ENCODE data around the gene TMIGD2. TPM values are rescaled to one million over a fixed set of nuclear protein-coding genes. Genes with fewer than 3 reads are reported as not detected.
A peak's percentile ranks its signal among the peaks of the same experiment; 100 is the strongest.

TMIGD2 gene
- total RNA-seq, 1 experiment from 2014 or later: 0.94 TPM

DNA sequence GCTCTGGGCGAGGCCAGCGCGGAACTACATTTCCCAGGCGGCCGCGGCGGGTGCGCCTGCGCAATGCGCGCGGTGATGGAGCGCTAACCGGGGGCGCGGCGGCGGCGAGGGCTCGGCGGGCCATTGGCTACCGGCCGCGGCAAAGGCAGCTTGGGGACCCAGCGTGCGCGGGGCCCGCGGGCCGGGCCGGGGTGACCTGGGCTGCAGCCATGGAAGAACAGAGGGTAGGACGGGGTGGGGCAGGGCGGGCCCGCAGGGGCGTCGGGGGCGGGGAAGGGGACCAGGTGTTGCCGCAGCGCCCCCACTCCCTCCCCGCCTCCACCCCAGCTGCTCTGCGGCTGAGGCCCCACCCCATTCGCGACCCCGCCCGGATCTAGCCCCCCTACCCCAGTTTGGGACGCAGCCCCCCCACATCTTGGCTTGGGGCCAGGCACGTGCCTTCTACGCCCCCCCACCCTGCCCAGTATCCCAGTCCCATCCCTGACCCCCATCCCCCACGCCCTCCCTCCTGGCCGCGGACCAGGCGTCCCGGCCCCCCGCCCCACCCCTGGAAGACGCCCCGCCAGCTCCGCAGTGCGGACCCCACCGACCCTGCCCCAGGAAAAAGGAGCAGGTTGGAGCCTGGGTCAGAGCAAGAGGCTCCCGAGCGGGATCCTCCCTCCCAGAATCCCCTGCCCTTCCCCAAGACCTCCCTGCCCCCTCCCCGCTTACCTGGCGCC, 2.5 kb upstream of the TMIGD2 start, which contains the start of gene FSD1:
FSD1 (plus strand) TSS at position 61 of the 719 bp plus-strand sequence; CDS start at position 210, 149 bp downstream.
- Mint-ChIP-seq H3K4me1 (peaks cover 17% of the 10 kb centered on the region), H3K9me3 (no peaks in the 10 kb centered on the region), H3K36me3 (peaks cover 30% of the 10 kb centered on the region), H3K27me3 (ENCODE audit: low read depth) (peaks cover 3% of the 10 kb centered on the region), H3K4me3 (peak within 1 kb of the TSS; percentile 67), H3K27ac (no peak within 1 kb of the TSS)
- no peak for TF ChIP-seq CREB1 (CRISPR knock-in tag; IDR thresholded peaks at IDR 0.05)
- no peak for TF ChIP-seq FOXJ3 (CRISPR knock-in tag; IDR thresholded peaks at IDR 0.05; ENCODE audit: borderline replicate concordance)
- peak; percentile 54; the same call in 1 of the 2 replicates for TF ChIP-seq SP1 (CRISPR knock-in tag; conservative IDR thresholded peaks at IDR 0.05)
- TF ChIP-seq, protein P1, sequence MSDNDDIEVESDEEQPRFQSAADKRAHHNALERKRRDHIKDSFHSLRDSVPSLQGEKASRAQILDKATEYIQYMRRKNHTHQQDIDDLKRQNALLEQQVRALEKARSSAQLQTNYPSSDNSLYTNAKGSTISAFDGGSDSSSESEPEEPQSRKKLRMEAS (CRISPR knock-in tag; IDR thresholded peaks at IDR 0.05): 0 out of 2 replicates have a peak, but pooled peaks have one; percentile 18
- ChIA-PET POLR2A (interaction anchor here (0.6 to 1.0 kb wide), 2 partner anchors 38 to 468 kb away, joined by 3 to 7 read pairs; partner anchors contain the start of gene MPND), CTCF (interaction anchor here (0.9 to 2.0 kb wide), 11 partner anchors 20 to 165 kb away, joined by 3 to 30 read pairs (median 4); partner anchors contain the start of genes MPND and YJU2)
- ATAC-seq (peak; percentile 93), DNase-seq (ENCODE audit: low spot score) (peak; percentile 87)

DNA sequence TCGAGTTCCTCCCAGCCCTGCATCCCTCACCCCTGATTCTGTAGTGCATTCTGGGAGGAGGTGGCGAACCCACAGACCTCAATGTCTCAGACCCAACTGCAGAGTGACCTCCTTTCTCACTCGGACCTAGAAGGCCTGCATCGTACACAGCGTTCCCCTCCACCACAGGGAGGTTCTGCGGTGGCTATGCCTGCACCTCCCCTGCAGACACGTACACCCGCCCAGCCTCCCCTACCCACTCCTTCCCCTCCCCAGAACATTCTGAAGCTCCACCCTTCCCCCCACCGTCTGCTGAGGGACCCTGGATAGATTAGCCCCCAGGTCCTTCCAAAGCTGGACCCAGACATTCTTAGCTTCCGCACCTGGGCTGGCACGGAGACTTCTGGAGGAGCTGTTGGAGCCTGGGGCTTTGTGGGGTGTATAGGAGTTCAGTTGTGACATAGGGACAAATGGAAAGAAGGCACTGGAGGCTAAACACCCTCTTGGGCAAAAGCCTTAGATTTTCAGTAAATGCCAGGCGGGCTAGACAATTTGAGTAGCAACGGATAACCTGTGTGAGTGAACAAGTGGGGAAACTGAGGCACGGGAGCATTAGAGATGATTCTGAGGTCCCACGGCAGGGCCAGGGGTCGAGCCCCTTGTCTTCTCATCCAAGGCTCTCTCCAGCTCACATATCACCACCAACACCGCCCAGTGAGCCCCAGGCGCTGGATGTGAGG, 1.8 kb upstream of the TMIGD2 start:
- DNase-seq (ENCODE audit: low spot score) (no peak), ATAC-seq (no peak)
- Mint-ChIP-seq H3K27ac (no peak overlapping the region), H3K27me3 (ENCODE audit: low read depth) (peaks cover 3% of the 10 kb centered on the region), H3K9me3 (no peaks in the 10 kb centered on the region), H3K4me3 (peak overlapping the region; percentile 56), H3K4me1 (peaks cover 17% of the 10 kb centered on the region), H3K36me3 (peaks cover 25% of the 10 kb centered on the region)
- CTCF ChIA-PET: interaction anchor here (0.9 to 2.0 kb wide), 9 partner anchors 21 to 118 kb away, joined by 3 to 30 read pairs (median 4); partner anchors contain the start of genes MPND and YJU2
- POLR2A ChIA-PET: interaction anchor here (0.6 to 1.0 kb wide), 2 partner anchors 39 to 469 kb away, joined by 3 to 7 read pairs; partner anchors contain the start of gene MPND
- TF ChIP-seq ZNF263 (CRISPR knock-in tag; IDR thresholded peaks at IDR 0.05; ENCODE audit: low read depth) (no peak), TCF7 (CRISPR knock-in tag; IDR thresholded peaks at IDR 0.05; ENCODE audit: low read depth) (no peak), FOXK1 (CRISPR knock-in tag; IDR thresholded peaks at IDR 0.05) (no peak), ATF1 (CRISPR knock-in tag; IDR thresholded peaks at IDR 0.05) (no peak), RORB (CRISPR knock-in tag; IDR thresholded peaks at IDR 0.05) (no peak)
- TF ChIP-seq, protein P2, sequence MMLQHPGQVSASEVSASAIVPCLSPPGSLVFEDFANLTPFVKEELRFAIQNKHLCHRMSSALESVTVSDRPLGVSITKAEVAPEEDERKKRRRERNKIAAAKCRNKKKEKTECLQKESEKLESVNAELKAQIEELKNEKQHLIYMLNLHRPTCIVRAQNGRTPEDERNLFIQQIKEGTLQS (CRISPR knock-in tag; conservative IDR thresholded peaks at IDR 0.05): no peak
- TF ChIP-seq, protein P3, sequence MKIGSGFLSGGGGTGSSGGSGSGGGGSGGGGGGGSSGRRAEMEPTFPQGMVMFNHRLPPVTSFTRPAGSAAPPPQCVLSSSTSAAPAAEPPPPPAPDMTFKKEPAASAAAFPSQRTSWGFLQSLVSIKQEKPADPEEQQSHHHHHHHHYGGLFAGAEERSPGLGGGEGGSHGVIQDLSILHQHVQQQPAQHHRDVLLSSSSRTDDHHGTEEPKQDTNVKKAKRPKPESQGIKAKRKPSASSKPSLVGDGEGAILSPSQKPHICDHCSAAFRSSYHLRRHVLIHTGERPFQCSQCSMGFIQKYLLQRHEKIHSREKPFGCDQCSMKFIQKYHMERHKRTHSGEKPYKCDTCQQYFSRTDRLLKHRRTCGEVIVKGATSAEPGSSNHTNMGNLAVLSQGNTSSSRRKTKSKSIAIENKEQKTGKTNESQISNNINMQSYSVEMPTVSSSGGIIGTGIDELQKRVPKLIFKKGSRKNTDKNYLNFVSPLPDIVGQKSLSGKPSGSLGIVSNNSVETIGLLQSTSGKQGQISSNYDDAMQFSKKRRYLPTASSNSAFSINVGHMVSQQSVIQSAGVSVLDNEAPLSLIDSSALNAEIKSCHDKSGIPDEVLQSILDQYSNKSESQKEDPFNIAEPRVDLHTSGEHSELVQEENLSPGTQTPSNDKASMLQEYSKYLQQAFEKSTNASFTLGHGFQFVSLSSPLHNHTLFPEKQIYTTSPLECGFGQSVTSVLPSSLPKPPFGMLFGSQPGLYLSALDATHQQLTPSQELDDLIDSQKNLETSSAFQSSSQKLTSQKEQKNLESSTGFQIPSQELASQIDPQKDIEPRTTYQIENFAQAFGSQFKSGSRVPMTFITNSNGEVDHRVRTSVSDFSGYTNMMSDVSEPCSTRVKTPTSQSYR (CRISPR knock-in tag; IDR thresholded peaks at IDR 0.05): no peak
- TF ChIP-seq, protein P4, sequence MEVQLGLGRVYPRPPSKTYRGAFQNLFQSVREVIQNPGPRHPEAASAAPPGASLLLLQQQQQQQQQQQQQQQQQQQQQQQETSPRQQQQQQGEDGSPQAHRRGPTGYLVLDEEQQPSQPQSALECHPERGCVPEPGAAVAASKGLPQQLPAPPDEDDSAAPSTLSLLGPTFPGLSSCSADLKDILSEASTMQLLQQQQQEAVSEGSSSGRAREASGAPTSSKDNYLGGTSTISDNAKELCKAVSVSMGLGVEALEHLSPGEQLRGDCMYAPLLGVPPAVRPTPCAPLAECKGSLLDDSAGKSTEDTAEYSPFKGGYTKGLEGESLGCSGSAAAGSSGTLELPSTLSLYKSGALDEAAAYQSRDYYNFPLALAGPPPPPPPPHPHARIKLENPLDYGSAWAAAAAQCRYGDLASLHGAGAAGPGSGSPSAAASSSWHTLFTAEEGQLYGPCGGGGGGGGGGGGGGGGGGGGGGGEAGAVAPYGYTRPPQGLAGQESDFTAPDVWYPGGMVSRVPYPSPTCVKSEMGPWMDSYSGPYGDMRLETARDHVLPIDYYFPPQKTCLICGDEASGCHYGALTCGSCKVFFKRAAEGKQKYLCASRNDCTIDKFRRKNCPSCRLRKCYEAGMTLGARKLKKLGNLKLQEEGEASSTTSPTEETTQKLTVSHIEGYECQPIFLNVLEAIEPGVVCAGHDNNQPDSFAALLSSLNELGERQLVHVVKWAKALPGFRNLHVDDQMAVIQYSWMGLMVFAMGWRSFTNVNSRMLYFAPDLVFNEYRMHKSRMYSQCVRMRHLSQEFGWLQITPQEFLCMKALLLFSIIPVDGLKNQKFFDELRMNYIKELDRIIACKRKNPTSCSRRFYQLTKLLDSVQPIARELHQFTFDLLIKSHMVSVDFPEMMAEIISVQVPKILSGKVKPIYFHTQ (CRISPR knock-in tag; IDR thresholded peaks at IDR 0.05): no peak
- TF ChIP-seq, protein P5, sequence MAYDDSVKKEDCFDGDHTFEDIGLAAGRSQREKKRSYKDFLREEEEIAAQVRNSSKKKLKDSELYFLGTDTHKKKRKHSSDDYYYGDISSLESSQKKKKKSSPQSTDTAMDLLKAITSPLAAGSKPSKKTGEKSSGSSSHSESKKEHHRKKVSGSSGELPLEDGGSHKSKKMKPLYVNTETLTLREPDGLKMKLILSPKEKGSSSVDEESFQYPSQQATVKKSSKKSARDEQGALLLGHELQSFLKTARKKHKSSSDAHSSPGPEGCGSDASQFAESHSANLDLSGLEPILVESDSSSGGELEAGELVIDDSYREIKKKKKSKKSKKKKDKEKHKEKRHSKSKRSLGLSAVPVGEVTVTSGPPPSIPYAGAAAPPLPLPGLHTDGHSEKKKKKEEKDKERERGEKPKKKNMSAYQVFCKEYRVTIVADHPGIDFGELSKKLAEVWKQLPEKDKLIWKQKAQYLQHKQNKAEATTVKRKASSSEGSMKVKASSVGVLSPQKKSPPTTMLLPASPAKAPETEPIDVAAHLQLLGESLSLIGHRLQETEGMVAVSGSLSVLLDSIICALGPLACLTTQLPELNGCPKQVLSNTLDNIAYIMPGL (CRISPR knock-in tag; IDR thresholded peaks at IDR 0.05): no peak
- TF ChIP-seq, protein P6, sequence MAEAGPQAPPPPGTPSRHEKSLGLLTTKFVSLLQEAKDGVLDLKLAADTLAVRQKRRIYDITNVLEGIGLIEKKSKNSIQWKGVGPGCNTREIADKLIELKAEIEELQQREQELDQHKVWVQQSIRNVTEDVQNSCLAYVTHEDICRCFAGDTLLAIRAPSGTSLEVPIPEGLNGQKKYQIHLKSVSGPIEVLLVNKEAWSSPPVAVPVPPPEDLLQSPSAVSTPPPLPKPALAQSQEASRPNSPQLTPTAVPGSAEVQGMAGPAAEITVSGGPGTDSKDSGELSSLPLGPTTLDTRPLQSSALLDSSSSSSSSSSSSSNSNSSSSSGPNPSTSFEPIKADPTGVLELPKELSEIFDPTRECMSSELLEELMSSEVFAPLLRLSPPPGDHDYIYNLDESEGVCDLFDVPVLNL (CRISPR knock-in tag; IDR thresholded peaks at IDR 0.05; ENCODE audit: borderline replicate concordance, low read depth): no peak
- TF ChIP-seq, protein P7, sequence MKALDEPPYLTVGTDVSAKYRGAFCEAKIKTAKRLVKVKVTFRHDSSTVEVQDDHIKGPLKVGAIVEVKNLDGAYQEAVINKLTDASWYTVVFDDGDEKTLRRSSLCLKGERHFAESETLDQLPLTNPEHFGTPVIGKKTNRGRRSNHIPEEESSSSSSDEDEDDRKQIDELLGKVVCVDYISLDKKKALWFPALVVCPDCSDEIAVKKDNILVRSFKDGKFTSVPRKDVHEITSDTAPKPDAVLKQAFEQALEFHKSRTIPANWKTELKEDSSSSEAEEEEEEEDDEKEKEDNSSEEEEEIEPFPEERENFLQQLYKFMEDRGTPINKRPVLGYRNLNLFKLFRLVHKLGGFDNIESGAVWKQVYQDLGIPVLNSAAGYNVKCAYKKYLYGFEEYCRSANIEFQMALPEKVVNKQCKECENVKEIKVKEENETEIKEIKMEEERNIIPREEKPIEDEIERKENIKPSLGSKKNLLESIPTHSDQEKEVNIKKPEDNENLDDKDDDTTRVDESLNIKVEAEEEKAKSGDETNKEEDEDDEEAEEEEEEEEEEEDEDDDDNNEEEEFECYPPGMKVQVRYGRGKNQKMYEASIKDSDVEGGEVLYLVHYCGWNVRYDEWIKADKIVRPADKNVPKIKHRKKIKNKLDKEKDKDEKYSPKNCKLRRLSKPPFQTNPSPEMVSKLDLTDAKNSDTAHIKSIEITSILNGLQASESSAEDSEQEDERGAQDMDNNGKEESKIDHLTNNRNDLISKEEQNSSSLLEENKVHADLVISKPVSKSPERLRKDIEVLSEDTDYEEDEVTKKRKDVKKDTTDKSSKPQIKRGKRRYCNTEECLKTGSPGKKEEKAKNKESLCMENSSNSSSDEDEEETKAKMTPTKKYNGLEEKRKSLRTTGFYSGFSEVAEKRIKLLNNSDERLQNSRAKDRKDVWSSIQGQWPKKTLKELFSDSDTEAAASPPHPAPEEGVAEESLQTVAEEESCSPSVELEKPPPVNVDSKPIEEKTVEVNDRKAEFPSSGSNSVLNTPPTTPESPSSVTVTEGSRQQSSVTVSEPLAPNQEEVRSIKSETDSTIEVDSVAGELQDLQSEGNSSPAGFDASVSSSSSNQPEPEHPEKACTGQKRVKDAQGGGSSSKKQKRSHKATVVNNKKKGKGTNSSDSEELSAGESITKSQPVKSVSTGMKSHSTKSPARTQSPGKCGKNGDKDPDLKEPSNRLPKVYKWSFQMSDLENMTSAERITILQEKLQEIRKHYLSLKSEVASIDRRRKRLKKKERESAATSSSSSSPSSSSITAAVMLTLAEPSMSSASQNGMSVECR (CRISPR knock-in tag; IDR thresholded peaks at IDR 0.05; ENCODE audit: borderline replicate concordance): no peak
- TF ChIP-seq, protein P8, sequence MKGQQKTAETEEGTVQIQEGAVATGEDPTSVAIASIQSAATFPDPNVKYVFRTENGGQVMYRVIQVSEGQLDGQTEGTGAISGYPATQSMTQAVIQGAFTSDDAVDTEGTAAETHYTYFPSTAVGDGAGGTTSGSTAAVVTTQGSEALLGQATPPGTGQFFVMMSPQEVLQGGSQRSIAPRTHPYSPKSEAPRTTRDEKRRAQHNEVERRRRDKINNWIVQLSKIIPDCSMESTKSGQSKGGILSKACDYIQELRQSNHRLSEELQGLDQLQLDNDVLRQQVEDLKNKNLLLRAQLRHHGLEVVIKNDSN (CRISPR knock-in tag; IDR thresholded peaks at IDR 0.05): no peak
